ENCODE measurements around the gene TTLL9.

The TTLL9 gene

DNA sequence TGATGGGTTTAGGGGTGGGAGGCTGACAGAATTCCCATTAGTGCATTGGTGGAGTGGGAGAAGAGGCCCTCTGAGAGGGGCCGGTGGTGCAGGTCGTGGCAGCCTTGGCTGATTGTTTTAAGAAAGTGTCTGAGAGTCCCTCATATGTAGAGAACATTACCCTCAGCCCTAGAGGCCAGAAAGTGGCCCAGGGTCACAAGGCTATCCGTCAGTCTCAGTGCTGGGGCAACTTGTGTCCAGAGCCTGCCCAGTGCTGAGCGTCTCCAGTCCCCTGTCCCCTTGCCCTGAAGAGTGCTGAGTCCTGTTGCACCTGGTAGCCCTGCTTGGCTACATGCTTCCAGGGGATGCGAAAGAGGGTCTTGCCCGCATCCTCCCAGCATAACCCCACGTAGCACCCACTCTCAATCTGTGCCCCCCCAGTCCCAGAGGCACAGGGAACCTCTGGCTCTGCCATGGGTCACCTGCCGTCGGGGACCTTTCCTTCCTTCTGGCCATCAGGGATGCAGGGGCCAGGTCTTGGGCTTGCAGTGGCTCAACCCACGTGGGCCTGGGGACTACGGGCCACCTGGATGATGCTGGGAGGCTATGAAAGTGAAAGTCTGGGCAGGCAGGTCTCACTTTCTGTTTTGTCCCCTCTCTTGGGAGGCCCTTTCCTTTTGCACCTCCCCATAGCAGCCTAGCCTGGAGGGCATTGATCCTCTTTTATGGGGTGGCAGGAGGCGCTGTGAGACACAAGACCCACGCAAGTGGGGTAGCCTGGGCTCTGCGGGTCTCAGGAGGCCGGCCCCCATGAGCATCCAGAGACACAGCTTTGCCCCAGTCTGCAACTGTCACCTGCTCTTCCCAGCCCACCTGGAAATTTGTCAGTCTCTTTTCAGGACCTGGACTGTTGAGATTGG lies 12.3 kb upstream of the TTLL9 start:
- DNase-seq (ENCODE audit: low spot score): no peak

DNA sequence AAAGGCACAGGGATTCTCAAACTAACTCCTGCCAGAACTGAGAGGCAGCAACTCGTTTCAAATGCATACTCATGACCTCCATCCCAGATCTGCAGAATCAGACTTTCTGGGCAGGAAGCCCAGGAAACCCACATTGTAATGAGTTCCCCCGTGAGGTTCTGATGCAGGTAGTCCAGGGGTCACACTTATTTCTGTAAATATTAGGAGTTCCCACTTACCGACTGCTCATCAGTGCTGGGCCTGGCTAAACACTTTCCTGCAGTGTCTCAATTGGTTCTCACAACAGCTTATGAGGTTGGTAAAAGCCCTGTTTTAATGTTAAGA lies 11.7 kb upstream of the TTLL9 start:
- no peak for DNase-seq (ENCODE audit: low spot score)

DNA sequence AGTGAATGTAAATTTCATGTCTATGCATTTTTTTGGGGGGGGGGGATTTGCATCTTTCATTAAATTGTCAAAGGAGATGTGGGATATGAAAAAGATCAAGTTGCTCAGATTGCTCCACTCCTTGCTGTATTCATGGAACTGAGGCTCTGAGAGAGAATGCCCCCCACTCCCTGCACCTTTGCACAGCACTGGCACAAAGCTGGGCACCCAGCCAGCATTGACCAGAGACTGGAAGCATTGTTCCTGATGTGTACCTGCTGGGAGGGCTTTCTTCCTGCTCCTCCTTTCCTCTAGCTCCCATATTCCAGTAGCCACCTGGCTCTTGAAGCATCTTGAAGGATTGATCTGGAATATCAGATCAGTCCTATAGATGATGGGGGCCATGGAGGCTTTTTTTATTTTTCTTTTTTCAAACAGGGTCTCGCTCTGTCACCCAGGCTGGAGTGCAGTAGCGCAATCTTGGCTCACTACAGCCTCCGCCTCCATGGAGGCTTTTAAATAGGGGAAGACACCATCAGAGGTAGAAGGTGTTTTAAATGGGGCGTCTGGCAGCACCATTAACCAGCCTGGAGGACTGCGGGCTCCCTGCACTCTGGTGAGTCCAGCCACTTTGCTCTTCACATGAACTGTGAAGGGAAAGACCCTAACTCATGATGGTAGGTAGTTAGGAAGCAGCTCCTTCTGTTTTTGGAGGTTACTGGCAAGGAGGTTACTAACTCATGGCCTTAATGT lies 11.0 kb upstream of the TTLL9 start:
- no peak for DNase-seq (ENCODE audit: low spot score)

DNA sequence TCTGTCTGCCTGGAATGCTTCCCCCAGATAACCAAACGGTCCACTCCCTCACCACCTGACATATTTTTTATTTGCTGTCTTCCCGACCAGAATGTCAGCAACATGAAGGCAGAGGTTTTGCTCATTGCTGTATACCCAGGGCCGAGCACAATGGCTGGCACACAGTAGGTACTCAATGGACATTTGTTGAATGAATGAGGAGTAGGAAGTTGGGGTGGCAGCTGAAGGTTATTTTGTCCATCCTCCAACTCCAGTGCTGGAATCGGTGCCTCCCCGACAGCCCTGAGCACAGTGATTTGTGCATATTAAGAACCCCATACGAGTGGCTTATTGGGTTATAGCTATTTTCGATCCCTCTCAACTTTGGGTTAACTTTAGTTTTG lies 10.4 kb upstream of the TTLL9 start:
- no peak for DNase-seq (ENCODE audit: low spot score)

DNA sequence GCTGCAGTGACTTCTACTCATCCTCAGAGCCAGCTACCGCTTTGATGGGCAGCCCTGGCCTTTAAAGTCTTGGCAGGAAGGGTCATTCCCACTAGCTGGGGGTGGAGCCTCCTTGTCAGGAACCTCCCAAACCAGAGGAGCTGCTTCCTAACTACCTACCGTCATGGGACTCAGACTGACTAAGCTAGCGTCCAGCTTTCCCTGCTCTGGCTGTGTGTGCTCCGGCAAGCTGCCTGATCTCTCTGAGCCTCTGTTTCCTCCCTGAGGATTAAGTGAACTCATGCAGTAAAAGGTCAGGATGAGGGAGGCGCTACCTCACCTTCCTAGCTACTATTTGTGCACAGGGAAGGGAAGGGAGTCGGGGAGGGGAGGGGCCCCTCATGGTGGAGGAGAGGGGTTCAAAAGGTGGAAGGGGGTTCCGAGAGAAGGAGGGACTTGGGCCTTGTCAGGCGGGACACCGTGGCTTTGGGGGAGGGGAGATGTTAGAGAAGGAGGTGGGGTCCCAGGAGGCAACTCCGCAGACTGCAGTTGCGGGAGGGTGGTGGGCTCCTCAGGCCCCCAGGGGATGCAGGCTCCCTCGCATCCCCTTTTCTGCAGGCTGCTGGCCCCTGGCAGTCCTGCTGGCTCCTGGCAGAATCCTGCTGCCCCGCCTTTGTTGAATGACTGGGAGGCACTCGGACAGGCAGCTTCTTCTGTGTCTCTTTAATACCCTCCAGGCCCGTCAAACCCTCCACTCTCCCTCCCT lies 9.9 kb upstream of the TTLL9 start:
- no peak for DNase-seq (ENCODE audit: low spot score)

DNA sequence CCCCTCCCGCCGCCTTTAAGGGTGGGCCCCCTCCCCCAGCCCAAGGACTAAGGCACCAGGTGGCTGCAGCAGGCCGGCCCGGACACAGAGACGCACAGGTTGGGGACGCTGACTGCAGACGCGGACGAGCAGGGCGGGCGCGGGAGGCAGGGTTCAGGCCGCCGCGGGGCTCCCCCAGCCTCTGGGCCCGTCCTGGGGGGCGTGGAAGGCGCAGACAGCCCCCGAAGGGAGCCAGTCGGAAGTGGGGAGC lies 9.4 kb upstream of the TTLL9 start:
- no peak for DNase-seq (ENCODE audit: low spot score)

DNA sequence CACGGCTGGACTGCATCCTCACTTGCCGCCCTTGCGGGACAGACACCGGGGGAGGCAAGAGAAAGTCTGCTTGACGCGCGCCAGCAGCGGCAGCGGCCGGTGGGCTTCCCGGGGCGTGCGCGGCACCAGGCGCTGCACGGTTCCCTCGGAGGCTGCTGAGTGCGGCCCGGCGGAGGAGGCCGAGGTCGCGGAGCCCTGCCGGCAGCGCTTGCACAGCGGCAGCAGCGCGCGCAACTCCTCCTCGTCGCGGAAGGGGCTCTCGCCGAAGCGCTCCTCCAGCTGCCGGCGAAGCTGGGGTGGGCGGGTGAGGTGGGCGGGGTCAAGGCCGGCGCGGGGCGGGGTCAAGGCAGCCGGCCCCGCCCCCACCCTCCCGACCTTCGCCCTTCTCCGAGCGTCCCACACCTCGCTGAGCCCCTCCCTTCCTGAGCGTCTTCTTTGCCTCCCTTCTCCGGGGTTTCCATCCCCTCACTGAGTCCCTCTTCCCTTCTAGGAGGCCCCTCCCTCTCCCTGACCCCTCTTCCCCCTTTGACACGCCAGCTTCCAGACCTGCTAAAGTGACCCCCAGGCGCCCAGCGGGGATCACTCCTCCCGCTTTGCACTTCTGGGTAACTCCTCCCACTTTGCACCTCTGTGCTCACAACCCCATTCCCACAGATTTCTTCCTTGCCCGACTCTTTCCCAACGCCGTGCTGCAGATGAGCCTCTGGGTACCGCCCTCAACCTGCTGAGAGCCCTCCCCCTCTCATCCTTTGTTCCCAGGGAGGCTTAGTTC lies 8.9 kb upstream of the TTLL9 start:
- DNase-seq (ENCODE audit: low spot score): peak; percentile 67

DNA sequence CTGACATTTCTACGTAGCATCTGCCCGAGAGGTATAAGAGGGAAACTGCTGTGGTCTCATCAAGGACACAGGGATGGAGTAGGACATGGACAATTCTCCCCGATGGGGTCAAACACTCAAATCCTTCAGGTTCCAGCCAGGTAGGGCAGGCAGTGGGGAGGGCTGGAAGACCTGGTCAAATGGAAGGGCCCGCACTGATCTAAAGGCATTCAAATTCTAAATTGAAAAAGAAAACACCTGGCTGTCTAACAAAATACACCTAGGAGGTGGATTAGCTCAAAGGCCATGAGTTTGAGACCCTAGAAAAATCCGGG lies 8.3 kb upstream of the TTLL9 start:
- no peak for DNase-seq (ENCODE audit: low spot score)

DNA sequence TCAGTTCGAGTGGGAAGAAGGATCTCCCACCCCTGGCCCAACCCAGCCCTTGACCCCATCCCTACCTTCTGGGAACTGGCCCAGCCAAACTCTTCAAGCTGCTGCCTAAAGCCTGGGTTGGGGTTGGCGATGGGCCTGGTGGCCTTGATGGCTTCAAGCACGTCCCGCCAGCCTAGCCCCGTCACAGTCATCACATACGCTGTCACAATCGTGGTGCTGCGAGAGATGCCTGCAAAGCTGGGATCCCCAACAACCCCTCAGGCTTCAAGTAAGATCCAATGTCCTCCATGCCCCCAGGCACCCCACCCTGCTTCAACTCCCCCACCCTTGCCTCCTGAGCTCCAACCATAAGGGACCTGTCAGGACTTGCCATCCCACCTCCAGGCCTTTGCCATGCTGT lies 7.9 kb upstream of the TTLL9 start:
- DNase-seq (ENCODE audit: low spot score): no peak

DNA sequence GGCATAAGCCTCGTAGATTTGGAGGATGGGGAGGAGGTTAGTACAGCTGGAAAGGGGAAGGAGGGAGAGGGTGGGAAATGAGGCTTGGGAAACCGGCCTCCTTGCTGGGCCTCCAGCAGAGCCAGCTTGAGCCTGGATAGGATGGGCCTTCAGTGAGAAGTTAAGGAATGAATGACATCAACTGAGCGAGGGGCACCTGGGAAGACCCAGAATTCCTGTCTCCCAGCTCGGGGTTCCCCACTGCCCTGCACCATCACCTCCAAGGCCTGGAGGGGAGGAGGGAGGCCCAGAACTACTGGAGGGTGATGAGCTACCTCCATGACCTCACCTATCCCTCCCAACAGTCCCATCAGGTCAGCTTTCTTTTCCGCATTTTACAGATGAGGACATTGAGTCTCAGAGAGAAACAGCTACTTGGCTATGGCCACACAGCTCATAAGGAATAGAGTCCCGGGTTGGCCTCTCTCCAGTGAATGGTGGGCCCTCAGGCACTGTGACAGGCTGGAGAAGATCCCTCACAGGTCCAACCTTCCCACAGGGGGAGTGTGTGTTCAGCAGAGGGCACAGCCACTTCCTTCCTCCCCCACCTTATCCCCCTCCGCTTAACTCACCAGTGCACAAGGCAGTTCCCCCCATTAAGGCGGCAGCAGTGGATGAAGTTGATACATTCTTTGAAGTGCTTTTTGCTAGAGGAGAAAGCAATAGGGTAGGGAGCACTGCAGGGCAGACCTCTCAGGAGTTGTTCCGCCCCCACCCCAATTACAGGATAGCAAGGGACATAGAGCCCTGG lies 6.9 kb upstream of the TTLL9 start:
- DNase-seq (ENCODE audit: low spot score): no peak

DNA sequence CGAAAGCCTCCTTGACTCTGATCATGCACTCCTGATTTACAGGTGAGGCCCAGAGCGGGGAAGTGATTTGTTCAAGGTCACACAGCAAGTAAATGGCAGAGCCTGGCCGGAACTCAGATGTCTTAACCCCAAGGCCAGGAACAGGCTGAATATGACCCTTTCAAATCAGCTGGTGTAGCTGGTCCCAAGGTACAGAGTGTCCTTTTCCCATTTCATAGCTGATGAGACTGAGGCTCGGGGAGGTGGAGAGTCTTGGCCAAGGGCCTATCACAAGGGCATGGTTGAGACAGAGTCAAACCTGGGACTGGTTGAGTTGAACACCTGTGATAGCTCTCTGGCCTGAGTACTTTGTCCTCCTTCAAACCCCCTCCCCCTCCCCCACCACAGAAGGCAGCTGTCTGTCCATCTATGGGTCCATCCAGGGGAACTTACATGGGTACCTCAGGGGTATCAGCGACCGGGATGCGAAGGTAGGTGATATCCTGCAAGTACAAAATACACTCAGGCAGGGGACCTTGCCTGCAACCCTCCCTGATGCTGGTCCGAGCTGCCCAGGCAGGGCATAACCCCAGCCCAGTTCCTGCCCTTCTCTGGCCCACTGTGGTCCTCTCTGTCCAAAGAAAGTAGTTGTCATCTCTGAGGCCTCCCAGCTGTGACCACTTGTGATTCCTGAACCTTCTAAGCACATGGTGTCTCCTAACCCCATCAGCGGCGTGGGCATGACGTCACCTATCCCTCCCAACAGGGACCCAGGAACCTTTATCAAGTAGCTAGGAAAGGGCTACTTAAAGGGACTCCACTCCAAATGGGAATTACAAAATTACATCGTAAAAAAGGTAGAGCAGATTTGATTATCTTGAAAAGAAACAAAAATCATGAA lies 5.7 kb upstream of the TTLL9 start:
- DNase-seq (ENCODE audit: low spot score): no peak

DNA sequence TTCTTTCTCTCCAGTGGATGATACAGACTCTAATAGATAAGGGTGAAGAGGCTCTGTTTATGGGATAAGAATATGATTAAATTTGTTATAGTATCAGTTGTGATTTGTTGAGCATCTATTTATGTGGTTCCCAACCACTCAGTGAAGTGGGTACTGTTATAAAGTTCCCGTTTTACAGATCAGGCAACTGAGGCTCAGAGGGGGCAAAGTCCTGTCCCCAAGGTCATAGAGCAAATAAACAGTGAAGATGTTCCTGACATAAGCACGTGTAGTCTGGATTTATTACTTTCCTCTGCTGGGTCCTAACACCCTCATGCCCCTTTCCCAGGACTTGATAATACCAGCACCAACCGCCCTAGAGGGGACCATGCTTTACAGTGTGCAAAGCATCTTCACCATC lies 4.2 kb upstream of the TTLL9 start:
- no peak for DNase-seq (ENCODE audit: low spot score)

DNA sequence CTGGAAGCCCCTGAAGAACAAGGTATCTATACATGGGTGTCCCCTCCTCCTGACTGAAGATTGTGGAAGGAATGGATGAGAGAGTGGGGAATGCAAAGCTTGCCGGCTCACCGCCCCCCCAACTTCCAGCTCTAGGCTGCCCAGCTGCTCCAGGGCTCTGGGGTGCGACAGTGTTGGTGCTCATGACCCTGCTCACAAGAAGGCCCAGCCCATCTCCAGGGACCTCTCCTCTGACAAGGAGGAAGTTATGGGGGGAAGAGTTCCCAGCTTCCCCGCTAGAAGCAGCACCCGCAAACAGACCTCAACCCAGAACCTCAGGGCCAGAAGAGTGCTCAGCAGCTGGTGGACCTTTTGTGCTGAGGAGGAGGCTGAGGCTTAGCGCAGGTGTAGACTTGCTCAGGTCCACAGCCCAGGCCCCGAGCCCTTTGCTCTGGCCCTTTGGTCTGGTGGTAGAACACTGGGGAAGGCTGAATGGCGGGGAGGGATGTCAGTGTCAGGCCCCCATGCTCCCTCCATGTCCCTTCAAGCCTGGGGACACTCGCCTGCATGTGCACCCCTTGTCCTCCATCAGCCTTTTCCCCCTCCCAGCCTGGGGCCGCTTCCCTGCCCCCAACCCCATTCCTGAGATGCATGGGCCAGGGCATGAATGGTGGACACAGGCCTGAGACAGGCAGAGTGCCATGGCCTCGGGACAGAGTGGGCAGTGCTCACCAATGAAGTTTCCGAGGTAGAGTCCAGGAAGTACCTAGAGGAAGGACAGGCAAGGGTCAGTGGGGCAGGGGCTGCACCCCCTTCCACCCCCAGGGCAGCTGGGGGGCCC lies 1.4 kb upstream of the TTLL9 start:
- no peak for DNase-seq (ENCODE audit: low spot score)

DNA sequence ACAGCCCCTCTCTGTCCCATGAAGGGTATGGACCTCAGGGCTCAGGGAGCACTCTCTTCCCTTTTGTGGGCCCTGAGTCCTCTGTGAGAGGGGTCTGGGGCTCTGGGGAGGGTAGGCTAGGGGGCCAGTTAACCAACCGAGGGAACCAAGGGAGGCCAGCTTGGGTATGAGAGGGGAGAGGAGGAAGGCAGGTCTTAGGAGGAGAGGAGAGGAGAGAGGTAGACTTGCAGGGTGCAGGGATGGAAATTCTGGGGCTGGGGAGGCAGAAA lies 827 bp upstream of the TTLL9 start:
- no peak for DNase-seq (ENCODE audit: low spot score)

DNA sequence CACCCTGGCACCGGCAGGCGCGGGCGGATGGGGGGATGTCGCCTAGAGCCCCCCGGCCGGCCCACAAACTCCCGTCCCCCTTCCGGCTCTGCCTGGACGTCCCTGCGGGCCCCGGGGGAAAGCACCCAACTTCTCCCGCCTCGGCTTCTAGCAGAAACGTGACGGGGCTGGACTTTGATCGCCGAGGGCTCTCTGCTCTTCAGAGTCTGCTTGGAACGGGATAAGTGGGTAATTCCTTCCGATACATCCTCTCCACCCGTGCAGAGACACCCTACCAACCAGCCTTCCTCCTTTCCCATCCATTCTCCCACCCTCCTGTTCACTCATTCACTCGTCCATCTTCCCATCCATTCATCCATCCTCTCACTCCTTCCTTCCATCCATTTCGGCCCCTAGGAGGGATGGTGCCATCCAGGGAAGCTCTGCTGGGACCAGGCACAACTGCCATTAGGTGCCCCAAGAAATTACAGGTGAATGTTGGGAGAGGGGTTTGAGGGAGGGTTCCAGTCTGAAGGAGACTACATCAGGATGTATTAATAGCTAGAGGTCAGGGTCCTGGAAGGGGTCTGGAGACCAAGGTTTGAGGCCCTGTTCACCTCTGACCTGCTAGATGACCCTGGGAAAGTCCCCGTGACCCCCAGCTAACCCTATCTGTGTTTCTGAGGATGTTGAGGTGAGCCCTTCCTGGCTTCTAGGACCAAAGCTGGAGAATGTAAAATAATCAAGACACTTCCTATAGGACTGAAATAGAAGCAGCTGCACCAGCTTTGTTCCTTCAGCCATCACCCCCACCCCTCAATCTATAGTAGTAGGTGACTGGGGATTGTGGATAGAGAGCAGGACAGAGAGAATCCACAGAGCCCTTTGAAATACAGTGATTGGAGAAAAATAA lies 538 bp downstream of the TTLL9 start:
- no peak for DNase-seq (ENCODE audit: low spot score)

DNA sequence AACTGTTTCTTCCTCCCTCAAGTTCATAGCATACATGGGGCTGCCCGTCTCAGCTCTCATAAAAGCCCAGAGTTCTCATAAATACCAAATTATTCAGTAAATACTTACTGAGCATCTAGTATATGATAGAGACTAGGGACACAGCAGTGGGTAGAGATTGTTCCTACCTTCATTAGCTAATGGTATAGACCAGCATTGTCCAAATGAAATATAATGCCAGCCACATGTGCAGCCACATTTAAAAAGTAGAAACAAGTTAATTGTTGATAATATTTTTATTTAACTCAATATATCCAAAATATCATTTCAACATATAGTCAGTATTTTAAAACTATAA lies 1.2 kb downstream of the TTLL9 start:
- no peak for DNase-seq (ENCODE audit: low spot score)

DNA sequence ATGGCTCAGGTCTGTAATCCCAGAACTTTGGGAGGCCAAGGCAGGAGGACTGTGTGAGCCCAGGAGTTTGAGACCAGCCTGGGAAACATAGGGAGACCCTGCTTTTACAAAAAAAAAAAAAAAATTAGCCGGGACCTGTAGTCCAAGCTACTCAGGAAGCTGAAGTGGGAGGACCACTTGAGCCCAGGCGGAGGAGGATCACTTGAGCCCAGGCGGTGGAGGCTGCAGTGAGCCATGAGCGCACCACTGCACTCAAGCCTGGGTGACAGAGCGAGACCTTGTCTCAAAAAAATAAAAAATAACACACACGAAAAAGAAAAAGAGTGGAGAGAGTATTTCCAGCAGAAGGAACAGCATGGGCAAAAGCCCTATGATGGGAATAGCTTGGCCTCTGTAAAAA lies 2.0 kb downstream of the TTLL9 start:
- DNase-seq (ENCODE audit: low spot score): no peak

DNA sequence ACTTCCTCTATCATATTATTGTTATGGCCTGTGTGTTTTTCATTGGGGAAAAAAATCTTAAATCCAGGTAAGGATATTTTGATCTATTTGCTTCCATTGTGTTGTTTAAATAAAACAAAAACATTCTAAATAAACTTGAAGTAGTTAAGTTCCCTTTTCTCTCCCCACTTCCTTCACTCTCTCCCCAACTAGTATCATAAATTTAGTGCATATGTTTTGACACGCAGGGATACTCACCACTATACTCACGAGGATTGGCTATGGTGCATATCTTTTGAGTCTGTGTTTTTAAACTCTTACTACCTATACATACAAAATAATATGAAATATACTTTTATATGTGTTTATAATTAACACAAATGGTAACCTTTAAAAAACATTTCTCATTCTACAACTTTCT lies 5.2 kb downstream of the TTLL9 start:
- no peak for DNase-seq (ENCODE audit: low spot score)

DNA sequence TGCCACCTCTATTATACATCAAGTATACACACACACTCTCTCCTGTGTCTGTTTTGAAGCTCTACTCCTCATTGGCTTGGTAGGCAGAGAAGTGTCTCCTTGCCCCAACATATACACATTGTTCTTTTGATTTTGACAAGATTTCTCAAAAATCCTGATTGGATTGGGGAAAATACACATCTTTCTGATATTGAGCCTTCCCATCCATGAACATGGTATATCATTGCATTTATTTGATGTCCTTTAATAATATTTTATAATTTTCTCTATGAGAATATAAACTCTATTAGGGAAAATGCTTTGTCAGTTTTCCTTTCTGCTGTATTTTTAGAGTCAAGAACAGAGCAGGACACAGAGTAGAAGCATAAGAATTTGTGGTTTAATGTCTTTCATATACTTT lies 7.2 kb downstream of the TTLL9 start:
- DNase-seq (ENCODE audit: low spot score): no peak

All from kidney capillary endothelial cell (primary cell).